ENCODE data around the gene SCAMP2.

The SCAMP2 gene

DNA sequence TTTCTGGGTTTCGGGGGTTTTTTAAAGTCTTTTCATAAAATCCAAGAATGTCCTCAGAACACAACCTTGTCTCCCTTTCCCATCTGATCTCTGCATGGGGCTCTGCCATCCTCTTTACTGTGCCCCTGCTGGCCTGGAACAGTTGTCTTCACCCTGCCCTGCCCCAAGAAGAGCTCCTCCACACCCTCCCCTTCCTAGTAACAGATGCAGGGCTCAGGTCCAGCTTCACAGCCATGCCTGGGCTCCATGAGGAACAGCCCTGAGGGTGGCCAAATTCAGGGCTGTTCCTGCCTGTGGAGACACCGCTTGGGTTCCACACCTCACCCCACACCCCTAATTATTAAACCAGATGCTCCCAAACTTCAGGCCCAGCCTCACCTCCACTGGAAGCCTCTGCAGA lies 17.3 kb downstream of the SCAMP2 start:
- TF ChIP-seq, protein P1, sequence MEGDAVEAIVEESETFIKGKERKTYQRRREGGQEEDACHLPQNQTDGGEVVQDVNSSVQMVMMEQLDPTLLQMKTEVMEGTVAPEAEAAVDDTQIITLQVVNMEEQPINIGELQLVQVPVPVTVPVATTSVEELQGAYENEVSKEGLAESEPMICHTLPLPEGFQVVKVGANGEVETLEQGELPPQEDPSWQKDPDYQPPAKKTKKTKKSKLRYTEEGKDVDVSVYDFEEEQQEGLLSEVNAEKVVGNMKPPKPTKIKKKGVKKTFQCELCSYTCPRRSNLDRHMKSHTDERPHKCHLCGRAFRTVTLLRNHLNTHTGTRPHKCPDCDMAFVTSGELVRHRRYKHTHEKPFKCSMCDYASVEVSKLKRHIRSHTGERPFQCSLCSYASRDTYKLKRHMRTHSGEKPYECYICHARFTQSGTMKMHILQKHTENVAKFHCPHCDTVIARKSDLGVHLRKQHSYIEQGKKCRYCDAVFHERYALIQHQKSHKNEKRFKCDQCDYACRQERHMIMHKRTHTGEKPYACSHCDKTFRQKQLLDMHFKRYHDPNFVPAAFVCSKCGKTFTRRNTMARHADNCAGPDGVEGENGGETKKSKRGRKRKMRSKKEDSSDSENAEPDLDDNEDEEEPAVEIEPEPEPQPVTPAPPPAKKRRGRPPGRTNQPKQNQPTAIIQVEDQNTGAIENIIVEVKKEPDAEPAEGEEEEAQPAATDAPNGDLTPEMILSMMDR (IDR thresholded peaks at IDR 0.05): no peak

DNA sequence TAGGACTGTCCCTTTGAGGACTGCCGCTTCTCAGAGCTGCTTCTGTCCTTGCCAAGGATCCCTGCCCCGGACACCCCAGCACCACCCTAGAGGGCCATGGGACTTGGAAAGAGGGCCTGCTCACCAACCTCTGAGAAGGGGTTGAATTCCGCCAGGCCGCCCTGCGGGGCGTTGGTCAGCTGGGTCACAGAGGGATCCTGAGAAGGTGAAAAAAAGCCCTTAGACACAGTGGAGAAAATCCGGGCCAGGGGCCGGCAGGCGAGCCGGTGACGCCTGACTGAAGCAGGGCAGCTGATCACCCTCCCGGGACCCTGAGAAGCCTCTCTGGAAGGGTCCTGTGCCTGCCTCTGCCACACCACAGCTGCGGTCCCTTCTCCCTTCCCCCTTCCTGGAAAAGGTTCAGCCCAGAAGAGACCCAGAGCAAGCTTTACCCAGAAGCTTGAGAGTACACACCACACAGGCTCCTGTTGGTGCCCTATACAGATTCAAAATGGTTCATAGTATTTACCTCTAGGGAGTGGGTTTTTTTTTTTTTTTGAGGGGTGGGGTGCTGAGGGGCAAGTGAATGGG lies 18.6 kb downstream of the SCAMP2 start:
- TF ChIP-seq, protein P1 (IDR thresholded peaks at IDR 0.05): no peak

DNA sequence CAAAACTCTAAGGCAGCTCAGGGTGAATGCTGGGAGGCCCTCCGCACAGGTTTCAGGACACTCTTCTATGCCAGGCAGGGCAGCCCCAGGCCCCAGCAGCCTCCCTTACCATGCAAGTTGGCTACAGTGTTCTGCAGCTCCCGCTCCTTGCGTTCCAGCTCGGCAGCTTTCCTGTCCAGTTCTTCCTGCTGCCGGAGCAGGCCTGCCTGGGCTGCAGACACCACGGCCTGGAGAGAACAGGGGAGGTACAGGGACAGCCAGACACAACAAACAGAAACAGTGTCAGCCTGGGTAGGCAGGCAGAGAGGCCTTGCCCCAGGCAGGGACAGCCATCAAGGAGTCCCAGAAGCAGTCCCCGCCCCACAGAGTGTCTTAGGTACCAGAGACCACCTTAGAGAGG lies 21.2 kb downstream of the SCAMP2 start:
- TF ChIP-seq, protein P1 (IDR thresholded peaks at IDR 0.05): no peak

DNA sequence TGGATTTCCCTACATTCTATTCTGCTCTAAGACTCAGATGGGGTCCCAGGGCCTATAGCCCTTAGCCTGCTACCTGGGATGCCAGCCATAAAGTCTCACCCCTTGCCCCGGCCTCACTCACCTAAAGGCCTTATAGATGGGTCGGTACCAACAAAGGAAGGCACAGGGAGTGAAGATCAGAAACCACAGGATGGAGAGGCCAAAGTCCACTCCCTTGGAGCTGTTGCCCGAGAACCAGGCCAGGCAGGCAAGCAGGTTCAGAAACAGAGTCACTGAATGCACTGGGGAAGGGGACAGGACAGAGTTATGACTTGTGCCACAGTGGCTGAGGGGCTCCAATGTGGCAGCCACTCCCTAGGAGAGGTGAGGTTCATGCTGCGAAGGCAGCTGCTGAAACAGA lies 22.8 kb downstream of the SCAMP2 start:
- TF ChIP-seq, protein P1 (IDR thresholded peaks at IDR 0.05): no peak

DNA sequence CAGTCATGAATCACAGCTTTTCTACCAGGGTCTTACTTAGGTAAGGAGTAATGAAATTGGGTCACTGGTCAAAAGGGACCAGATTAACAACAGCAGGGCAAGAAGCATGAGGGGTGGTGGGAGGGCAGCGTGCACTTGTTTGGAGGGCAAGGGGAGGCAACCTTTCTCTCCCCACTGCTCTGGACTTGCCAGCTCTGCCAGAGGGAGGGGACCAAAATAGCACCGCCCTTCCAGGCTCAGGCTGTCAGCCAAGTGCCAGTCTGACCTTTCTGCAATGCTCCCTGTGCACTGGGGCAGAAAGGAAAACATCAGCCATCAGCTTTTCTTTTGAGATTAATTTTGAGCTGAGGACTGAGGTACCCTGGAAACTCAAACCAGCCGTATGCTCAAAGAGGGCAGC lies 25.7 kb downstream of the SCAMP2 start:
- TF ChIP-seq, protein P1 (IDR thresholded peaks at IDR 0.05): no peak

DNA sequence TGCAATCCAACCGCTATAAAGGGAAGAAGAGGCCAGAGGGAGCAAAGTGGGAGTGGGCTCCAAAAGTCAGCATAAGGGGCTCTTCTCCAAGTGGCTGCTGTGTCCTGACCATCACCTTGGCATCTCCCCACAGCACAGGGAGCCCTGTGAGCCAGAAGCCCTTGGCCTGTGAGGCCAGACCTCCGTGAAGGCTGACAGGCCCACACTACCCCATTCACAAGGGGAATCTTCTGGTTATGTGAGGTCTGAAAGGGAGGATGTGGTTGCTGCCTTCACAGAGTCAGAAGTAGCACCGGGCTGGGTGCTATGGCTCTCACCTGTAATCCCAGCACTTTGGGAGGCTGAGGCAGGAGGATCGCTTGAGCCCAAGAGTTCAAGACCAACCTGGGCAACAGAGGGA lies 27.6 kb downstream of the SCAMP2 start:
- TF ChIP-seq, protein P1 (IDR thresholded peaks at IDR 0.05): no peak

DNA sequence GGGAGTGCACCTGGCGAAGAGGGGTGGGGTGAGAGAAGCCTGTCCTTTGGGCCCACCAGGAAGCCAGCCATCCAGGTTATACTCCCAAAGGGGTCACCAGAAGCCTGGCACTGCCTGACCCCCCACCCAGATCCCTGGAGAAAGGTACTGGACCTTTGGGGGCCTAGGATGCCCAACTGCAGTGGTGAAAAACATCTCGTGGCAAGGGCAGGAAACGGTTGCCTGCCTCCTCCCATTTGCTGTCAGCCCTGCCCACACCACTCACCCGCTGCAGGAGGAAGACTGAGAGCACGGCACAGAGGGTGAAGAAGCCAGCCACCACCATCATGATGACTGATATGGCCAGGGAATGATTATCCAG lies 28.0 kb downstream of the SCAMP2 start:
- TF ChIP-seq, protein P1 (IDR thresholded peaks at IDR 0.05): no peak
